NCI-H1105 treated with DMSO at 0.1 percent for 48 hours (cell line): ENCODE measurements around the gene MPPED2.

Experiments used
- DNase-seq: peaks from one replicate; lab custom pipeline; 2025; lab: John Stamatoyannopoulos, UW

The MPPED2 gene

DNA sequence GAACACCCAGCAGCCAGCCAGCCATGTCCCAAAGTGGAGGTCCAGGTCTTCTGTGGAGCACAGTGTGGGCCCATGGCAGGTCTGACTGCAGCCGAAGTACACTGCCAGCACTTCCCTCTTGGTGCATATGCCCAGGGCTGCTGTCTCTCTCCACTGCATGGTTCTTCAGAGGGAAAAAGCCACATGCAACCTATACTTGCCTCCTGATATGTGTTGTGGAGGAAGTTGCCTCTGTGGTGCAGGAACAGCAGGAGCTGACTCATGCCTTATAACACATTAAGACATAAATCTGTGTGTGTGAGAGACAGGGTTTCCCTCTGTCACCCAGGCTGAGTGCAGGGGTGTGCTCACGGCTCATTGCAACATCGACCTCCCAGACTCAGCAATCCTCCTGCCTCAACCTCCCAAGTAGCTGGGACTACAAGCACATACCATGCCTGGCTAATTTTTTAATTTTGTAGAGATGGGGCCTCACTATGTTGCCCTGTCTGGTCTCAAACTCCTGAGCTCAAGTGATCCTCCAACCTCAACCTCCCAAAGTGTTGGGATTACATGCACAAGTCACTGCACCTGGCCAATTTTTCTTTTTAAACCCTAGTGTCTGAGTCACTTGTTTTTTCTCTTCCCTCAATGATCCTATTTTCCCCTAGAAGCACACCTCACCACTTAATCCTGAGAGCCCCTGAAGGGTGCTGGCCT lies 98.8 kb downstream of the MPPED2 start:
- no peak for DNase-seq

GRCh38 chr11:30485756-30486155 lies 100.4 kb downstream of the MPPED2 start:
- no peak for DNase-seq

DNA sequence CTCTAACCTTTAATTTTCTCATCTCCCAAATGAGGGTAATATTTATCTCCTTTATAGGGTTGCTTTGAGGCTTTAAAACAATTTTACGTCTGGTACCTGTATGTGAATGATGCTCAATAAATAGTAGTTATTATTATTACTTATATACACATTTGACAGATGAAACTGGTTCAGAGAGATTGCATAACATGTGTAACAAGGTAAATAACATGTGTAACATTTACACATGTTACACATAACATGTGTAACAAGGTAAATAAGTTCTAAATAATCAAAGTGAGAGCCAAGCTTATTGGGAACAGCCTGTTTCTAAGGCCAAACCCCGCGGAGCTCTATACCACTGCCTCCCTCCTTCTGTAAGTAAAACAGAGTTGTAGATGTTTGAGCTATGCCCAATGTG lies 100.9 kb downstream of the MPPED2 start:
- DNase-seq = no peak

DNA sequence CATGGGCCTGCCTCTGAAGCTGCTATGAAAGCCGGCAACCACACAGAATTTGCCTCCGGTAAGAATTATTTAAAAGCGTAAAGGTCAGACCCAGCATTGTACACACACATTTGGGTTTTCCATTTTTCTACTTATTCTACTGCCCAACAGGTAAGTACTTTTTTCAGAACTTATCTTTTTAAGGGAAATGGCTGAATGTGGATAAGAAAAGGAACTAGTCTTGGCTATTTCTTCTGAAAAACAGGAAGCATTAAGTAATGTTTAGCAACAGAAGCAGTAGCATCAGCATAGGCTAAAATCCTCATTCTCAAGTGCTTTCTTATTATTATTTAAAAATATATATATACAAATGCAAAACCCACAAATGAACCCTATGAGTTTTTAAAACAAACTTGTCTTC lies 103.1 kb downstream of the MPPED2 start:
- no peak for DNase-seq

- DNase-seq = no peak
Measured at GRCh38 chr11:30481796-30482195, 104.4 kb downstream of the MPPED2 start.

DNA sequence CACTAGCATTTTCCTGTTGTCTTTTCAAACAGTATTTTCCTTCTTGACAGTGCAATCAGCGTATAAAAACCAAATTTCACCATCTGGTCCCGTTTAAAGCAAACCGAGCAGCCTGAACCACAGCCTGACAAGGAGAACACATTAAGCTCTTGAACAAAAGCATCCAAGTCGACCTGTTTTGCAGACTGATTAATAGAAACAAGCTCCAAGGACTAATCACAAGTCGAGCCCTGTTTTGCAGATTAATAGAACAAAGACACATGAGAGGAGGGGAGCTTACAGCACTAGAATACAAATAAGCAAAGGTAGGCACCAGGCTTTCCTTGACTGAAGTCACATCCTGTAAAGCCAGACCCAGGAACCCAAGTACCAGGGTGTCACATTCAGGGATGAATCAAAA lies 104.8 kb downstream of the MPPED2 start:
- no peak for DNase-seq

DNA sequence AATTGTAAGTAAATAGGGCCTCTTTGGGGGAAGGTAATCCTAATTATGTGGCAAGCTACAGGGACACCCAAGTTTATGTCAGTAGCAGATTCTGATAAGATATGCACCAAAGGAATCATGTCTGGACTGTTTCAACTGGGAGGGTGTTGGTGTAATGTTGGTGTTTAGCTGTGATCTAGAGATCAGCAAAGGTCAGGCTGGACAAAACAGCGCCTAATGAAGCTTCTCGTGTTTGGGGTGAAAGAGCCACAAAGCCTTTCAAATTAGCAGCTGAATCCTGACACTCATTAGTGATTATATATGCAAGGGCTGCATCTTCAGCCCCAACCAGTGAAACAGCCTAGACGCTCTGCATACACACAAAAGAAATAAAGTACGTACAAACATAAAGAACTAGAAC lies 106.3 kb downstream of the MPPED2 start:
- DNase-seq = no peak

DNA sequence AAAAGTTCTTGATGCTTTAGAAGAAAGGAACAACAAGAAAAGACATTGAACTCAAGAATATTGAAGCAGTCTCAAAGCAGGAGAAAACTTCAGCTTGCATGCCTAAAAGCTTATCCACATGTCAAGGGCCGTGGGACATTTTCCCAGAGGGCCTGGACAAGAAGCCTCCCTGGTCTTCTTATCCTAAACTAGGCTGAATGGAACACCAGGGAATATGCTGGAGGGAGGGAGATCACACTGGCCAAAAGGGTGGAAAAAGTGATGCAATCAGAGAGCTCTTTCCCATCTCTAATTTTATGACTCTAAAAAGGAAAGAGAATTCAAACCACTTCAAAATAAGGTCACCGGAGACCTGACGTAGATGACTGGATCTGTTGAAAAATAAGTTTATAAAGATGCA lies 107.2 kb downstream of the MPPED2 start:
- no peak for DNase-seq

DNA sequence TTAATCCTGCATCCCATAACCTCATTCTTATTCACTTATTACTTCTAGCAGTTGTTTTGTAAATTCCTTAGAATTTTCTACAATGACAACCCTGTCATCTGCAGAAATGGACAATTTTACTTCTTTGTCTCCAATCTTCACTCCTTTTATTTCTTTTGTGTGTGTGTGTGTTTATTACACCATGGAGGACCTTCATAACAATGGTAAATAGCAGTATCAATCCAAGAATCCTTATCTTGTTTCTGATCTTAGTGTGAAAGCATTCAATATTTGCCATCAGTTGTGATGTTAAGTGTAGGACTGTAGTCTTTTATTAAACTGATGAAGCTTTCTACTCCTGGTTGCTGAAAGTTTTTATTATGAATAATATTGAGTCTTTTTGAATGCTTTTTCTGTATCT lies 109.1 kb downstream of the MPPED2 start:
- DNase-seq = no peak

DNA sequence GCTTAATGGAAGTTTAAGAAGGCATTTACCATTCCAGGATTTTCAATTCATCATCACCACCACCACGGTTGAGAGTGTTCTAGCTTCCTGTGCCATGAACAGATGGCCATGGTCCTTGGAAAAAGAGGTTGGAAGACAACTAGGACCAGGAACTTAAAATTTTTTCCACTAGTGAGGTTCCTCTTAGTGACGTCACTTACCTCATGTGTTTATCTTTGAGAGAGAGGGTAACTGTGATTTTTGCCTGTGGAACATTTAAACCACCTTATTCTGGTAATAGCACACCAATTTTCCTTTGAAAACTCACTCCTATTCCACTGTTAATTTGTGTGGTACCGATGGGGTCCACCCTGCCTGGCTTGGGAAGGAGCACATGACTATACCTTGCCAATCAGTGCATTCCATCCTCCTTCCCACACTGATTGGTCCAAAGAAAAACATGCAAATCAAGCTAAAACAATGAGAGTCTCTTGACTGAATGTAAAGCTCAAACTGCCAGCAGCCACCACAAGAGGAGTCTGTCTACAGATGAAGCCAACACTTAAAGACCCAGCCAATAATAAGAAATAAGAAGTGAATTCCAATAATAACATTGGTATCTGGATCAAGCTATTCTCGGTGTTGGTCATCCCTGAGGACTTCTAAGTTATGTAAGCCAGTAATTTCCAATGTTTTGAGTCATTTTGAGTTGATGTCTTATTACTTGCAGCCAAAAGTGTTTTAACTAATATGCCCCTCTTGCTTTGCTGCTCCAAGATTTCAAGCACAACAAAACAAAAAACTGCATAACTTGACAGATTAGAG lies 111.8 kb downstream of the MPPED2 start:
- DNase-seq = no peak

- no peak for DNase-seq
Measured at GRCh38 chr11:30471244-30471643, 114.9 kb downstream of the MPPED2 start.

- no peak for DNase-seq
Measured at GRCh38 chr11:30468881-30469280, 117.3 kb downstream of the MPPED2 start.

DNA sequence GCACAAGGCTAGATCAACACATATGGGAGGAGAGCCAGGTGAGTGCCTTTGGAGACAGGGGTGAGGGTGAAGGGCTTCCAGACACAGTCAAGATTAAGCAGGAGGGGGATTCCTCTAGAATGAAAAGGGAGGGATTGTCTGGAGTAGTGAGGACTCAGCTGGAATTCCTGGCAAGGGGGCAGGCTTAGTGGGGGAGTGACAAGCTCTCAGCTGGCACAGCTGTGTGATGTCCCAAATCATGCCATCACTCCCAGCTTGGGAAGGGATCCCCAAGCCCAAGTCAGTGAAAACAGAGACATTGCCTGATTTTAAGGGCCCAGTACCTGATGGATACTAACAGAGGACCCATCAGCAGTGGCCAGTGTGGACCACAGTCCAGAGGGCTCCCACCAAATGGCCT lies 119.0 kb downstream of the MPPED2 start:
- DNase-seq = no peak

GRCh38 chr11:30465623-30466022 lies 120.5 kb downstream of the MPPED2 start:
- no peak for DNase-seq

DNA sequence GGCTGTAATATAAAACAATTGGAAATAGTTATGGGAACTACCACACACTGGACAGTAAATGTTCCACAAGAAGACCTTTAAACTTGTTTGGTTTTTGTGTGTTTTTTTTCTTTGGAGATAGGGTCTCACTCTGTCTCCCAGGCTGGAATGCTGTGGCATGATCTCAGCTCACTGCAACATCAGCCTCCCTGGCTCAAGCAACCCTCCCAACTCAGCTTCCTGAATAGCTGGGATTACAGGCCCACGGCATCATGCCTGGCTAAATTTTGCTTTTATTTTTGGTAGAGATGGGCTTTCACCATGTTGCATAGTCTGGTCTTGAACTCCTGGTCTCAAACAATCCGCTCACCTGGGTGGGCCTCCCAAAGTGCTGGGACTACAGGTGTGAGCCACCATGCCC lies 121.0 kb downstream of the MPPED2 start:
- no peak for DNase-seq

DNA sequence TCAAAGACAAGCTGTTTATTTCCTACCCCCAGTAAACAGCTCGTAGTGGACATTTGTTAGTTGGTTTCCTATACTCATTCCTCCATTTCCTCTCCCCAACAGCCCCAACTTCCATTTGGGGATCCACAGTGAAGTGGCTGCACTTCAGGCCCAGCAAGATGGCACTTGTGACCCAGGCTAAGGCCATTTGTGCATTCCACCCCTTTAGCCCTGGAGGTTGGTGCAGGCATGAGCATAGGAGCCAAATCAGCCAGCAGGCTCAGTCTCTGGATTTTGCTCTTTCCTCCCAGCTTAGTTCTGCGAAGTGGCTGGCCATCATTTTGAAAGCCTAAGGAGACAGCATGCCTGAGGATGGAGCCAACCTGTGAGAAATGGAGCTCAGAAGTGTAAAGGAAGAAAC lies 122.9 kb downstream of the MPPED2 start:
- DNase-seq = no peak

- DNase-seq = no peak
Measured at GRCh38 chr11:30462421-30462820, 123.7 kb downstream of the MPPED2 start.

DNA sequence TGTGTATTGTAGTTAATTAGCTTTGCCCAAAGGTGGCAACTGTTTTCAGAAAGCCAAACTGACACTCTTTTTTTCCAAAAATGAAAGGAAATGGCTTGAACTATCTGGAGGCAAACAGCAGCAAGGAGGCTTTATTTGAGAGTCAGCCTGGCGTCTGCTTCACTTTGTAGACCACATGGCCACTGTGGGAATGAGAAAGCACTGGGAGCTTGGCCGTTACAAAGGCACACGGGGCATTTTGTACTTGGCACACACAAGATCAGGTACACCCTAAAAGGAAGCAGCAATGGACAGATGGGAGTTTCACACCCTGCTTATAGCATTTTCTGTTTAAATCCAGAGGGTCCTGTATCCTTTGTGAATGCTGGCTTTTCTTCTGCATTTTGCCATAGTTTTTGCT lies 126.3 kb downstream of the MPPED2 start:
- DNase-seq = no peak

DNA sequence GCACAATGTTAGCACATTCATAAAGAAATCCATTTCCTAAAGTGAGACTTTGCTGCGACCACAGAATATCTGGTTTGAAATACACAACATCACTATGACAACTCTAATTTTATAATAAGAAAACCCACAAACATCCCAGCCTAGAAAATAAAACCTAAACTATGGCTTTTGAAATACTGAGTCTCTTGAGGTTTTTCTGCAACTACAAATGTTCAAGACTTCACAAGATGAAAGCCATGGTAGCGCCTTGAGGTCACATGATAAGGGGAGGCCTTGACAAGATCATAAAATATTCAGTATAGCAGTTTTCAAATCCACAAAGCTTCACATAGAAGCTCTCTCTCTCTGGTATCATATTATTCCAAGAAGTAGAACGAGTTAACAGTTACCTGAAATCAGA lies 126.8 kb downstream of the MPPED2 start:
- no peak for DNase-seq

GRCh38 chr11:30458541-30458940 lies 127.6 kb downstream of the MPPED2 start:
- DNase-seq = no peak

DNA sequence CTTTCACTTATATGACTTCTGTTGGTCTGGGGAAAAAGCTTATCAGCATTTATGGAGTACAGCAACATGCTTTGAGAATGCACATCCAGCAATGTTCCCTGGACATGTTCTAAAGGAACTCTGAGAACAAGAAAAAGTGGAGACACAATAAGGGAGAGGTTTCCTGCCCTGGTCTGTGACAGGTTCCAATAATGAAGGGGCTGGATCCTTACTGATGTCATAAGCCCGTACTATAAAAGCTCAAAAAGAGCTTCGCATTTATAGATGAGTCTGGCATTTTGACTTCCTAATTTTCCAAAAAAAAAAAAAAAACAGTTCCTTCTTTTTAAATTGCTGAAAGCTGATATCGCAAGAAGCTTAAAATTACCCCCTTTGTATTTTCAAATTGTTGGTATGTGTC lies 129.1 kb downstream of the MPPED2 start:
- DNase-seq = no peak

- DNase-seq = no peak
Measured at GRCh38 chr11:30455025-30455424, 131.1 kb downstream of the MPPED2 start.

DNA sequence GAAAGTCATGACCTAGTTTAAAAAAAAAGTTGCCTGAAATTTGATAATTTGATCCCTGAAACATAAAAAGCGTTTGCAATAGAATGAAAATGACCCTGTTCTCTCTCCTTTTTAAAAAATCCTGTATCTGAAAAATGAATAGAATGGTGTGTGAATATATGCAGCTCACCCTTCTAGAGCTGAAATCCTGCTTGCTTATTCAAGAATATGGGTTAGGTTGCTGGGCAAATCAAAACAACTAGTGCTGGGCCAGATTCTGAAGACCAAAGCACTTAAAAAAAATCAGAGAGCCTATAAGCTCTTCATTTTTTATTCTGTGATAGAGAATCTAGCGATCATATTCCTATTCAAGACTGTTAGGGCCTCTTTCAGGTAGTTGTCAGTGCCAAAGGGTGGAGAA lies 131.6 kb downstream of the MPPED2 start:
- no peak for DNase-seq

DNA sequence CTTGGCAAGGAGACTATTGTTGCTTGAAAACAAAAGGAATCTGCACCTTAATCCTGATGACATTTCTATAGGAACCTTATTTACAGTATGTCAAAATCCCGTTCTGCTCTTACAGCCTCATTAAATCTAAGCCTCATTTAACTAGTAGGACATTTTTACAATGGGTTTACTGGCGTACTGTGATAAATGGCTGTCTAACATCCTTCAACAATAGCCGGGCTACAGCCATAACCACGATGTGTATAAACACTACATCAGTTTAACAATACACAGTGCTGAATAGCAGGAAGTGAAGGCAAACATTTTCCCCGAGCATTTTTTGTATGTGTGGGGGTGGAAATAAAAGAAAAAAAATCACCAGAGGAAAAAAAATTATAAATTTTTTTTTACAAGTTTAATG lies 132.0 kb downstream of the MPPED2 start:
- no peak for DNase-seq
